ENCODE results near the gene ENO2. TPM values are rescaled to one million over a fixed set of nuclear protein-coding genes. Genes with fewer than 3 reads are reported as not detected.

The ENO2 gene
- total RNA-seq, 1 experiment from 2014 or later: 138 TPM

DNA sequence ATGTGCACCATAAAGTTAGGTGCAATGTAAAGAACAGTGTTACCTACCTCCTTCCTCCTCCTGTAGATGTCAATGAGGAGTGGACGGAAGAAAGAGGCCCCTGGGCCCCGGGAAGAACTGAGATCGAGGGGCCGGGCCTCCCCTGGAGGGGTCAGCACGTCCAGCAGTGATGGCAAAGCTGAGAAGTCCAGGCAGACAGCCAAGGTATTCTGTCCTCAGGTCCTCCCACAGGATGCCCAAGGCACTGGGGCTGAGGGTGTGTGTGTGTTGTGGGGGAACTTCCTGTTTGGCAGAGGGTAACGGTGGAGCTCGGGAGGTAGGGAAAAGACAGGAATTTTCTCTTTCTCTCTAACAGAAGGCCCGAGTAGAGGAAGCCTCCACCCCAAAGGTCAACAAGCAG, 19.7 kb downstream of the ENO2 start:
- POLR2A ChIA-PET (ENCODE audit: low non-redundant PET): interaction anchor here (0.5 kb wide), 1 partner anchor 345 kb away, joined by 4 read pairs; no protein-coding TSS in a partner anchor
- CTCF ChIA-PET: no interaction called here
- H3K27ac ChIP-seq (ENCODE audit: low read depth, low read length, poor library complexity, severe bottlenecking): peak overlapping the region; percentile 50
- intact Hi-C loops (cut with micrococcal nuclease; ENCODE audit: unreplicated experiment): no loop called here
- BruUV-seq (replicated peaks): no TSS peak
- H3K4me1 ChIP-seq (ENCODE audit: insufficient read depth, low read length, poor library complexity, severe bottlenecking): peaks cover 24% of the 10 kb centered on the region
- TF ChIP-seq, protein P1, sequence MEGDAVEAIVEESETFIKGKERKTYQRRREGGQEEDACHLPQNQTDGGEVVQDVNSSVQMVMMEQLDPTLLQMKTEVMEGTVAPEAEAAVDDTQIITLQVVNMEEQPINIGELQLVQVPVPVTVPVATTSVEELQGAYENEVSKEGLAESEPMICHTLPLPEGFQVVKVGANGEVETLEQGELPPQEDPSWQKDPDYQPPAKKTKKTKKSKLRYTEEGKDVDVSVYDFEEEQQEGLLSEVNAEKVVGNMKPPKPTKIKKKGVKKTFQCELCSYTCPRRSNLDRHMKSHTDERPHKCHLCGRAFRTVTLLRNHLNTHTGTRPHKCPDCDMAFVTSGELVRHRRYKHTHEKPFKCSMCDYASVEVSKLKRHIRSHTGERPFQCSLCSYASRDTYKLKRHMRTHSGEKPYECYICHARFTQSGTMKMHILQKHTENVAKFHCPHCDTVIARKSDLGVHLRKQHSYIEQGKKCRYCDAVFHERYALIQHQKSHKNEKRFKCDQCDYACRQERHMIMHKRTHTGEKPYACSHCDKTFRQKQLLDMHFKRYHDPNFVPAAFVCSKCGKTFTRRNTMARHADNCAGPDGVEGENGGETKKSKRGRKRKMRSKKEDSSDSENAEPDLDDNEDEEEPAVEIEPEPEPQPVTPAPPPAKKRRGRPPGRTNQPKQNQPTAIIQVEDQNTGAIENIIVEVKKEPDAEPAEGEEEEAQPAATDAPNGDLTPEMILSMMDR (conservative IDR thresholded peaks at IDR 0.05; ENCODE audit: low read depth, low read length): no peak
- no peak for TF ChIP-seq EZH2 (IDR thresholded peaks at IDR 0.05; ENCODE audit: borderline replicate concordance, low read depth, low read length, poor library complexity, severe bottlenecking)
- H3K27me3 ChIP-seq (replicated peaks; ENCODE audit: insufficient read depth, low read depth, low read length, poor library complexity): no peaks in the 10 kb centered on the region
- no peaks in the 10 kb centered on the region for H3K9me3 ChIP-seq (ENCODE audit: low read depth, low read length, poor library complexity, severe bottlenecking)
- H3K36me3 ChIP-seq (ENCODE audit: insufficient read depth, low read length, poor library complexity, severe bottlenecking): peaks cover 51% of the 10 kb centered on the region
- H3K4me3 ChIP-seq (ENCODE audit: low read depth, low read length, poor library complexity, severe bottlenecking): no peak overlapping the region
- no peak for DNase-seq (ENCODE audit: low spot score)

DNA sequence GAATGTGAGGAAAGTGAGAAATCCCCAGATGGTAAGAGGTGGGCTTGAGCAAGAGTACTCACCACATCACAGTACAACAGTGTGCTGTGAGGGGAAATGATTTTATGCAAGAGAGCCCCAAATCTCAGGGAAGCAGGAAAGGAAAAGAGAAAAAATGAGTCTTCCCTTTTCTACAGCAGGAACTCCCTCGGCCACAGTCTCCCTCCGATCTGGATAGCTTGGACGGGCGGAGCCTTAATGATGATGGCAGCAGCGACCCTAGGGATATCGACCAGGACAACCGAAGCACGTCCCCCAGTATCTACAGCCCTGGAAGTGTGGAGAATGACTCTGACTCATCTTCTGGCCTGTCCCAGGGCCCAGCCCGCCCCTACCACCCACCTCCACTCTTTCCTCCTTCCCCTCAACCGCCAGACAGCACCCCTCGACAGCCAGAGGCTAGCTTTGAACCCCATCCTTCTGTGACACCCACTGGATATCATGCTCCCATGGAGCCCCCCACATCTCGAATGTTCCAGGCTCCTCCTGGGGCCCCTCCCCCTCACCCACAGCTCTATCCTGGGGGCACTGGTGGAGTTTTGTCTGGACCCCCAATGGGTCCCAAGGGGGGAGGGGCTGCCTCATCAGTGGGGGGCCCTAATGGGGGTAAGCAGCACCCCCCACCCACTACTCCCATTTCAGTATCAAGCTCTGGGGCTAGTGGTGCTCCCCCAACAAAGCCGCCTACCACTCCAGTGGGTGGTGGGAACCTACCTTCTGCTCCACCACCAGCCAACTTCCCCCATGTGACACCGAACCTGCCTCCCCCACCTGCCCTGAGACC, 21.2 kb downstream of the ENO2 start:
- TF ChIP-seq, protein P1 (conservative IDR thresholded peaks at IDR 0.05; ENCODE audit: low read depth, low read length): no peak
- TF ChIP-seq EZH2 (IDR thresholded peaks at IDR 0.05; ENCODE audit: borderline replicate concordance, low read depth, low read length, poor library complexity, severe bottlenecking): no peak
- H3K4me1 ChIP-seq (ENCODE audit: insufficient read depth, low read length, poor library complexity, severe bottlenecking): peaks cover 16% of the 10 kb centered on the region
- H3K27me3 ChIP-seq (replicated peaks; ENCODE audit: insufficient read depth, low read depth, low read length, poor library complexity): no peaks in the 10 kb centered on the region
- POLR2A ChIA-PET (ENCODE audit: low non-redundant PET): no interaction called here
- no peak for DNase-seq (ENCODE audit: low spot score)
- intact Hi-C loops (cut with micrococcal nuclease; ENCODE audit: unreplicated experiment): loop anchor here (5.0 kb wide), 2 partner anchors 63 to 183 kb away; partner anchors contain the start of genes MLF2 and SPSB2
- no TSS peak for BruUV-seq (replicated peaks)
- CTCF ChIA-PET: interaction anchor here (0.7 kb wide), 1 partner anchor 366 kb away, joined by 3 read pairs; no protein-coding TSS in a partner anchor
- no peak overlapping the region for H3K27ac ChIP-seq (ENCODE audit: low read depth, low read length, poor library complexity, severe bottlenecking)
- H3K9me3 ChIP-seq (ENCODE audit: low read depth, low read length, poor library complexity, severe bottlenecking): no peaks in the 10 kb centered on the region
- peaks cover 59% of the 10 kb centered on the region for H3K36me3 ChIP-seq (ENCODE audit: insufficient read depth, low read length, poor library complexity, severe bottlenecking)
- H3K4me3 ChIP-seq (ENCODE audit: low read depth, low read length, poor library complexity, severe bottlenecking): no peak overlapping the region

DNA sequence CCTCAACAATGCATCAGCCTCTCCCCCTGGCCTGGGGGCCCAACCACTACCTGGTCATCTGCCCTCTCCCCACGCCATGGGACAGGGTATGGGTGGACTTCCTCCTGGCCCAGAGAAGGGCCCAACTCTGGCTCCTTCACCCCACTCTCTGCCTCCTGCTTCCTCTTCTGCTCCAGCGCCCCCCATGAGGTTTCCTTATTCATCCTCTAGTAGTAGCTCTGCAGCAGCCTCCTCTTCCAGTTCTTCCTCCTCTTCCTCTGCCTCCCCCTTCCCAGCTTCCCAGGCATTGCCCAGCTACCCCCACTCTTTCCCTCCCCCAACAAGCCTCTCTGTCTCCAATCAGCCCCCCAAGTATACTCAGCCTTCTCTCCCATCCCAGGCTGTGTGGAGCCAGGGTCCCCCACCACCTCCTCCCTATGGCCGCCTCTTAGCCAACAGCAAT, 21.8 kb downstream of the ENO2 start:
- no peak for TF ChIP-seq EZH2 (IDR thresholded peaks at IDR 0.05; ENCODE audit: borderline replicate concordance, low read depth, low read length, poor library complexity, severe bottlenecking)
- TF ChIP-seq, protein P1 (conservative IDR thresholded peaks at IDR 0.05; ENCODE audit: low read depth, low read length): no peak
- no peak for DNase-seq (ENCODE audit: low spot score)
- CTCF ChIA-PET: no interaction called here
- intact Hi-C loops (cut with micrococcal nuclease; ENCODE audit: unreplicated experiment): loop anchor here (5.0 kb wide), 2 partner anchors 64 to 184 kb away; partner anchors contain the start of genes MLF2 and SPSB2
- Histone ChIP-seq H3K4me1 (ENCODE audit: insufficient read depth, low read length, poor library complexity, severe bottlenecking) (peaks cover 16% of the 10 kb centered on the region), H3K9me3 (ENCODE audit: low read depth, low read length, poor library complexity, severe bottlenecking) (no peaks in the 10 kb centered on the region), H3K4me3 (ENCODE audit: low read depth, low read length, poor library complexity, severe bottlenecking) (no peak overlapping the region), H3K36me3 (ENCODE audit: insufficient read depth, low read length, poor library complexity, severe bottlenecking) (peaks cover 59% of the 10 kb centered on the region), H3K27ac (ENCODE audit: low read depth, low read length, poor library complexity, severe bottlenecking) (peak overlapping the region; percentile 98), H3K27me3 (replicated peaks; ENCODE audit: insufficient read depth, low read depth, low read length, poor library complexity) (no peaks in the 10 kb centered on the region)
- POLR2A ChIA-PET (ENCODE audit: low non-redundant PET): no interaction called here
- BruUV-seq (replicated peaks): no TSS peak

Measured in A673 (cell line).